H1 (cell line): Measurements from ENCODE around the gene PLCB1. TPM values are rescaled to one million over a fixed set of nuclear protein-coding genes. Genes with fewer than 3 reads are reported as not detected.

ENCODE experiments used
- CBX5 ChIP-seq: fragments of 300-800, 300-1000 bp; sonication (generic); IDR thresholded peaks from 2 replicates; pipeline ENCODE4 v1.7.1; 2016; ENCODE audit warnings: antibody characterized with exemption, low read length, low read depth
- CTCF ChIP-seq, 3 experiments: IDR thresholded peaks; 1 replicate in 2 of 3; 2 replicates in 1 of 3; pipeline versions ENCODE4 v1.5.1 to v1.6.1; 2011; ENCODE audit warnings: low read length in 3 of 3, mild to moderate bottlenecking in 3 of 3, inconsistent platforms in 2 of 3, low read depth in 1 of 3, moderate library complexity in 1 of 3; ENCODE audit not compliant: insufficient read depth in 1 of 3; ENCODE audit errors: control extremely low read depth in 1 of 3
- E2F6 ChIP-seq: IDR thresholded peaks from 2 replicates; pipeline ENCODE4 v1.6.1; 2012; ENCODE audit warnings: inconsistent platforms
- GTF2F1 ChIP-seq: IDR thresholded peaks from 2 replicates; pipeline ENCODE4 v1.6.1; 2012; ENCODE audit warnings: low read depth, low read length, improper control_type of control experiment, borderline replicate concordance
- polyA plus RNA-seq, 7 experiments: library from polyadenylated mRNA; depleted of rRNA in 3 of 7; stranded (reverse) in 5 of 7; unstranded in 2 of 7; fragments of >200 nt in 5 of 7; fragments of 200-250 nt in 2 of 7; gene quantifications; 1 replicate in 5 of 7; 2 replicates in 1 of 7; 4 replicates in 1 of 7; pipeline versions ENCODE4 v1.2.1 to v1.2.3, GENCODE V29; 2011 to 2013; ENCODE audit warnings: missing spikeins in 2 of 7, mixed read lengths in 2 of 7
- total RNA-seq: library from RNA; stranded (reverse); fragmentation: NEBNext Ultra II Directional; extraction: Animal tissue kit (Norgen Biotek cat#: 25700); gene quantifications from 2 replicates; pipeline ENCODE4 v1.2.1, GENCODE V29; 2021

PLCB1 gene
- total and polyA plus RNA-seq, 2 of the 8 experiments (the other 6 are each of a cell fraction or from before 2014, with no cell fraction given), result 2.6 to 9.1 TPM

- no peak for TF ChIP-seq CTCF (IDR thresholded peaks at IDR 0.05; ENCODE audit: control extremely low read depth in 1 of 3, insufficient read depth in 1 of 3, low read depth in 1 of 3, low read length in 3 of 3)
- TF ChIP-seq E2F6, result no peak
- no peak for TF ChIP-seq GTF2F1
- TF ChIP-seq CBX5, result no peak
- TF ChIP-seq, all 59 proteins: peak for 0
Measured at GRCh38 chr20:8675896-8676295, 543.8 kb downstream of the PLCB1 start (continued).
